GM12878 (cell line): ENCODE measurements around the gene SLC29A4. TPM values are rescaled to one million over a fixed set of nuclear protein-coding genes. Genes with fewer than 3 reads are reported as not detected.

ENCODE experiments used
- ATAC-seq: fragments of 200-7000 bp; cut with Tn5 transposase; 3 replicates; pipeline ENCODE4 v1.9.1; 2020; ENCODE audit warnings: mild to moderate bottlenecking, moderate library complexity
- BruUV-seq: library from RNA; stranded (reverse); fragments of 400-500 nt; replicated peaks from 2 replicates; lab custom pipeline; 2021; lab: Mats Ljungman, UMichigan
- CTCF ChIA-PET: fragments of 300-600 bp; sonication (Branson Sonifier 250); formaldehyde crosslinking; extraction: SDS; loops from one replicate; lab custom pipeline; 2021; ENCODE audit warnings: inconsistent platforms; lab: Yijun Ruan, JAX
- POLR2A ChIA-PET: fragments of 350-600 bp; formaldehyde crosslinking; extraction: SDS; loops from one replicate; lab custom pipeline; 2021; ENCODE audit warnings: inconsistent platforms; lab: Charles Lee
- RAD21 ChIA-PET: fragments of 300-600 bp; sonication (Branson Sonifier 250); formaldehyde crosslinking; loops from one replicate; lab custom pipeline; 2023; ENCODE audit warnings: antibody characterized with exemption; ENCODE audit not compliant: unreplicated experiment; lab: Charles Lee
- SMC1A ChIA-PET: fragments of 300-600 bp; sonication (Branson Sonifier 250); formaldehyde crosslinking; loops from one replicate; lab custom pipeline; 2023; ENCODE audit not compliant: unreplicated experiment, uncharacterized antibody; lab: Charles Lee
- DNase-seq: peaks from one replicate; pipeline ENCODE4 v3.0.0-alpha.2; 2011; ENCODE audit warnings: low read depth, low spot score
- FAIRE-seq: peaks from 3 replicates; lab custom pipeline; 2011; peaks lifted over from hg19 to GRCh38; lab: Jason Lieb, UNC
- H2AFZ ChIP-seq: 2 replicates; pipeline ENCODE4 v1.6.0; 2011; ENCODE audit warnings: low read depth, low read length, control low read depth; ENCODE audit not compliant: control insufficient read depth
- H3K27ac ChIP-seq: 2 replicates; pipeline ENCODE4 v1.5.1; 2011; ENCODE audit warnings: control low read depth; ENCODE audit not compliant: control insufficient read depth, insufficient read depth
- H3K27me3 ChIP-seq, 2 experiments: replicated peaks in 1 of 2; 2 replicates each; pipeline versions ENCODE4 v1.6.0 to v1.6.1; 2011; ENCODE audit warnings: low read length in 1 of 2; ENCODE audit not compliant: control insufficient read depth in 2 of 2, insufficient read depth in 2 of 2
- H3K36me3 ChIP-seq, 2 experiments: 2 replicates each; pipeline ENCODE4 v1.5.1; 2011; ENCODE audit warnings: low read length in 1 of 2; ENCODE audit not compliant: control insufficient read depth in 2 of 2, insufficient read depth in 2 of 2
- H3K4me1 ChIP-seq: 2 replicates; pipeline ENCODE4 v1.6.1; 2011; ENCODE audit warnings: mild to moderate bottlenecking, low read length, moderate library complexity, mixed read lengths; ENCODE audit not compliant: control insufficient read depth, insufficient read depth
- H3K4me2 ChIP-seq: 2 replicates; pipeline ENCODE4 v1.6.0; 2011; ENCODE audit warnings: control low read depth; ENCODE audit not compliant: control insufficient read depth, insufficient read depth
- H3K4me3 ChIP-seq: fragments of 200-600 bp; sonication (generic); 2 replicates; pipeline ENCODE4 v1.5.1; 2016
- H3K79me2 ChIP-seq: 2 replicates; pipeline ENCODE4 v1.6.0; 2011; ENCODE audit warnings: low read length; ENCODE audit not compliant: control insufficient read depth, insufficient read depth
- H3K9ac ChIP-seq: 2 replicates; pipeline ENCODE4 v1.8.0; 2011; ENCODE audit warnings: low read length, control low read depth, mixed read lengths; ENCODE audit not compliant: control insufficient read depth, insufficient read depth
- H3K9me3 ChIP-seq: replicated peaks from 3 replicates; pipeline ENCODE4 v1.5.1; 2011; ENCODE audit warnings: mild to moderate bottlenecking, low read length; ENCODE audit not compliant: control insufficient read depth, insufficient read depth
- H4K20me1 ChIP-seq: 2 replicates; pipeline ENCODE4 v1.6.0; 2011; ENCODE audit not compliant: control insufficient read depth, insufficient read depth
- ATF7 ChIP-seq: fragments of 450-650 bp; IDR thresholded peaks from 2 replicates; pipeline ENCODE4 v1.6.1; 2016; ENCODE audit warnings: low read depth, mild to moderate bottlenecking
- BACH1 ChIP-seq: fragments of 450-650 bp; IDR thresholded peaks from 2 replicates; pipeline ENCODE4 v1.6.1; 2017; ENCODE audit warnings: mild to moderate bottlenecking, borderline replicate concordance
- FOS ChIP-seq: IDR thresholded peaks from 3 replicates; pipeline ENCODE4 v1.6.1; 2011; ENCODE audit warnings: borderline replicate concordance; ENCODE audit not compliant: insufficient read length; ENCODE audit errors: extremely low read depth
- JUND ChIP-seq: IDR thresholded peaks from 2 replicates; pipeline ENCODE4 v1.6.1; 2012; ENCODE audit warnings: low read depth, mild to moderate bottlenecking, low read length, improper control_type of control experiment, moderate library complexity
- MEF2B ChIP-seq: fragments of 450-650 bp; IDR thresholded peaks from 2 replicates; pipeline ENCODE4 v1.6.1; 2018; ENCODE audit warnings: mild to moderate bottlenecking, moderate library complexity; ENCODE audit not compliant: partially characterized antibody, poor library complexity, severe bottlenecking
- NR2C1 ChIP-seq: fragments of 450-650 bp; IDR thresholded peaks from 2 replicates; pipeline ENCODE4 v1.6.1; 2017; ENCODE audit warnings: antibody characterized with exemption, mild to moderate bottlenecking, moderate library complexity
- NR2C2 ChIP-seq: IDR thresholded peaks from 2 replicates; pipeline ENCODE4 v1.6.1; 2011; ENCODE audit warnings: borderline replicate concordance, low read depth; ENCODE audit not compliant: control insufficient read depth, insufficient read length
- PRDM15 ChIP-seq: fragments of 450-650 bp; formaldehyde crosslinking; IDR thresholded peaks from 2 replicates; pipeline ENCODE4 v1.4.0; 2020; ENCODE audit warnings: mild to moderate bottlenecking, moderate library complexity
- RELB ChIP-seq: fragments of 450-650 bp; IDR thresholded peaks from 2 replicates; pipeline ENCODE4 v1.6.1; 2017; ENCODE audit warnings: low read depth, mild to moderate bottlenecking, moderate library complexity
- SMAD5 ChIP-seq: IDR thresholded peaks from 2 replicates; pipeline ENCODE4 v1.6.1; 2016; ENCODE audit warnings: antibody characterized with exemption, low read depth
- SPI1 ChIP-seq: IDR thresholded peaks from 2 replicates; pipeline ENCODE4 v1.6.1; 2011; ENCODE audit warnings: low read depth, mild to moderate bottlenecking, low read length, moderate library complexity, borderline replicate concordance; ENCODE audit not compliant: insufficient read depth
- SREBF1 ChIP-seq: IDR thresholded peaks from 2 replicates; pipeline ENCODE4 v1.6.1; 2012; ENCODE audit warnings: mild to moderate bottlenecking, low read length
- WRNIP1 ChIP-seq: IDR thresholded peaks from 2 replicates; pipeline ENCODE4 v1.6.1; 2011; ENCODE audit warnings: low read depth, low read length, improper control_type of control experiment, borderline replicate concordance
- YY1 ChIP-seq: IDR thresholded peaks from 2 replicates; pipeline ENCODE4 v1.6.1; 2011; ENCODE audit warnings: low read depth, mild to moderate bottlenecking, low read length
- ZBTB33 ChIP-seq: fragments of 450-650 bp; IDR thresholded peaks from 2 replicates; pipeline ENCODE4 v1.6.1; 2017; ENCODE audit warnings: mild to moderate bottlenecking
- WGBS: methylation state at CpG from one replicate; pipeline ENCODE4 v1.1.6; 2016; ENCODE audit warnings: low lambda C conversion rate; ENCODE audit not compliant: insufficient replicate concordance, insufficient coverage; ENCODE audit errors: missing lambda C conversion rate; 5-methylcytosine and 5-hydroxymethylcytosine counted together
- in situ Hi-C: fragments of 300-500 bp; cut with MboI; formaldehyde crosslinking; loops from 9 replicates; pipeline ENCODE4 v1.14.3; 2018; ENCODE audit warnings: mixed read lengths
- intact Hi-C: fragments of 100-400 bp; cut with micrococcal nuclease; formaldehyde crosslinking; loops from one replicate; pipeline ENCODE4 v1.14.2; 2022; ENCODE audit not compliant: unreplicated experiment
- polyA plus RNA-seq, 11 experiments: library from polyadenylated mRNA; depleted of rRNA in 4 of 11; unstranded in 6 of 11; stranded (reverse) in 5 of 11; fragments of >200 nt; fragmentation: Nextera tagmentation in 4 of 11; fragmentation: Illumina TruSeq in 1 of 11; extraction: Ambion mirVana in 4 of 11; extraction: Trizol in 1 of 11; gene quantifications; 1 replicate in 1 of 11; 2 replicates in 10 of 11; pipeline versions ENCODE4 v1.2.1 to v1.2.3, GENCODE V29; 2011 to 2016; ENCODE audit warnings: inconsistent platforms in 2 of 11, missing spikeins in 2 of 11, low read depth in 1 of 11
- total RNA-seq, 4 experiments: library from RNA; depleted of rRNA in 3 of 4; stranded (reverse); fragments of >200 nt in 3 of 4; fragmentation: Illumina TruSeq in 1 of 4; extraction: Trizol in 1 of 4; gene quantifications; 2 replicates each; pipeline versions ENCODE4 v1.2.1 to v1.2.3, GENCODE V29; 2013 to 2021

The SLC29A4 gene
- total and polyA plus RNA-seq, 10 of the 15 experiments (the other 5 are each of a cell fraction or from before 2014, with no cell fraction given), result 0.11 to 0.72 (median 0.23) TPM; not detected in 3

GRCh38 chr7:5330288-5330687, 47.5 kb downstream of the SLC29A4 start:
- FAIRE-seq (no peak), ATAC-seq (no peak), DNase-seq (no peak)
- CTCF ChIA-PET, result interaction anchor here (1.4 kb wide), 2 partner anchors 66 to 90 kb away, joined by 3 to 5 read pairs; no protein-coding TSS in a partner anchor
- RAD21 ChIA-PET, result interaction anchor here (1.0 to 1.6 kb wide), 2 partner anchors 90 to 98 kb away, joined by 3 to 4 read pairs; no protein-coding TSS in a partner anchor
- Histone ChIP-seq H3K4me2 (no peak overlapping the region), H3K4me1 (peaks cover 23% of the 10 kb centered on the region), H2AFZ (no peak overlapping the region), H3K27ac (no peak overlapping the region), H4K20me1 (no peaks in the 10 kb centered on the region), H3K9ac (no peak overlapping the region), H3K9me3 (no peaks in the 10 kb centered on the region), H3K79me2 (no peaks in the 10 kb centered on the region), H3K4me3 (no peak overlapping the region), H3K36me3 (peaks cover 0 to 4% of the 10 kb centered on the region in 2 experiments; a peak in 3 of 4 replicates), H3K27me3 (no peaks in the 10 kb centered on the region)
- POLR2A ChIA-PET, result interaction anchor here (0.6 kb wide), 1 partner anchor 51 kb away, joined by 3 read pairs; no protein-coding TSS in a partner anchor
- in situ Hi-C loops (no loop called here), intact Hi-C loops (loop anchor here (5.0 kb wide), 1 partner anchor 98 kb away; no protein-coding TSS in a partner anchor)
- SMC1A ChIA-PET, result interaction anchor here (1.3 to 1.5 kb wide), 3 partner anchors 12 to 90 kb away, joined by 3 read pairs; no protein-coding TSS in a partner anchor
- BruUV-seq, result no TSS peak
- WGBS, result 100% methylated on average over 3 of the region's 3 CpGs
- TF ChIP-seq SREBF1 (no peak), PRDM15 (no peak), RELB (no peak), JUND (no peak), WRNIP1 (no peak), FOS (no peak), NR2C2 (no peak), YY1 (no peak), ZBTB33 (no peak), MEF2B (no peak), BACH1 (no peak), SMAD5 (no peak), SPI1 (no peak), ATF7 (no peak), NR2C1 (no peak)
